ENCODE results near the gene NFX1. TPM values are rescaled to one million over a fixed set of nuclear protein-coding genes. Genes with fewer than 3 reads are reported as not detected.

NFX1 gene
- total and polyA plus RNA-seq, 2 donors (not counting 1 experiment from before 2014, with no cell fraction given) = 67.6 to 76.3 TPM

GRCh38 chr9:33408087-33408486 lies 117.8 kb downstream of the NFX1 start:
- Histone ChIP-seq H3K27me3 (replicated peaks in 1 of 4; ENCODE audit: control extremely low read depth in 1 of 4, control insufficient read depth in 3 of 4, insufficient read depth in 4 of 4, low read length in 3 of 4) (no peaks in the 10 kb centered on the region), H3K79me2 (ENCODE audit: control insufficient read depth, insufficient read depth, low read length) (no peaks in the 10 kb centered on the region), H3K4me3 (ENCODE audit: control extremely low read depth in 1 of 5, extremely low read depth in 1 of 5, insufficient read depth in 1 of 5, low read depth in 2 of 5, low read length in 4 of 5) (no peak overlapping the region), H3K27ac (ENCODE audit: low read length in 2 of 2) (no peak overlapping the region), H2AFZ (ENCODE audit: insufficient read depth, low read depth, low read length, poor library complexity, severe bottlenecking) (no peak overlapping the region), H3K36me3 (replicated peaks in 1 of 2; ENCODE audit: control extremely low read depth in 1 of 2, control insufficient read depth in 1 of 2, extremely low read depth in 1 of 2, insufficient read depth in 2 of 2, low read length in 1 of 2) (no peaks in the 10 kb centered on the region), H4K20me1 (ENCODE audit: control insufficient read depth, insufficient read depth, low read length, poor library complexity, severe bottlenecking) (no peaks in the 10 kb centered on the region), H3K9ac (ENCODE audit: low read length) (no peak overlapping the region), H3K4me2 (replicated peaks; ENCODE audit: low read depth, low read length, poor library complexity, severe bottlenecking) (no peak overlapping the region), H3K4me1 (ENCODE audit: control insufficient read depth in 2 of 2, insufficient read depth in 2 of 2, low read length in 2 of 2) (no peaks in the 10 kb centered on the region), H3K9me3 (ENCODE audit: control extremely low read depth in 1 of 3, control insufficient read depth in 2 of 3, insufficient read depth in 1 of 3, low read length in 2 of 3) (no peaks in the 10 kb centered on the region)
- intact Hi-C loops (cut with micrococcal nuclease) = loop anchor here (10.0 kb wide), 1 partner anchor 87 kb away; no protein-coding TSS in a partner anchor
- ChIA-PET POLR2A (no interaction called here), CTCF (no interaction called here)
- H3K27ac Mint-ChIP-seq = no peak overlapping the region
- TF ChIP-seq EZH2 (IDR thresholded peaks at IDR 0.05; ENCODE audit: borderline replicate concordance, insufficient read depth, low read depth, low read length, poor library complexity, severe bottlenecking) = no peak
- TF ChIP-seq, protein P1, sequence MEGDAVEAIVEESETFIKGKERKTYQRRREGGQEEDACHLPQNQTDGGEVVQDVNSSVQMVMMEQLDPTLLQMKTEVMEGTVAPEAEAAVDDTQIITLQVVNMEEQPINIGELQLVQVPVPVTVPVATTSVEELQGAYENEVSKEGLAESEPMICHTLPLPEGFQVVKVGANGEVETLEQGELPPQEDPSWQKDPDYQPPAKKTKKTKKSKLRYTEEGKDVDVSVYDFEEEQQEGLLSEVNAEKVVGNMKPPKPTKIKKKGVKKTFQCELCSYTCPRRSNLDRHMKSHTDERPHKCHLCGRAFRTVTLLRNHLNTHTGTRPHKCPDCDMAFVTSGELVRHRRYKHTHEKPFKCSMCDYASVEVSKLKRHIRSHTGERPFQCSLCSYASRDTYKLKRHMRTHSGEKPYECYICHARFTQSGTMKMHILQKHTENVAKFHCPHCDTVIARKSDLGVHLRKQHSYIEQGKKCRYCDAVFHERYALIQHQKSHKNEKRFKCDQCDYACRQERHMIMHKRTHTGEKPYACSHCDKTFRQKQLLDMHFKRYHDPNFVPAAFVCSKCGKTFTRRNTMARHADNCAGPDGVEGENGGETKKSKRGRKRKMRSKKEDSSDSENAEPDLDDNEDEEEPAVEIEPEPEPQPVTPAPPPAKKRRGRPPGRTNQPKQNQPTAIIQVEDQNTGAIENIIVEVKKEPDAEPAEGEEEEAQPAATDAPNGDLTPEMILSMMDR (IDR thresholded peaks at IDR 0.05) = no peak
- H3K27me3 Mint-ChIP-seq = peaks cover 3% of the 10 kb centered on the region
- ATAC-seq (ENCODE audit: low read depth) (no peak), DNase-seq (no peak)
- H3K4me3 Mint-ChIP-seq = no peak overlapping the region
- 72% methylated on average over 4 of the region's 5 CpGs for WGBS (ENCODE audit: insufficient coverage)
- H3K4me1 Mint-ChIP-seq = no peaks in the 10 kb centered on the region
- no peaks in the 10 kb centered on the region for H3K9me3 Mint-ChIP-seq (ENCODE audit: insufficient read depth)

- H2AFZ ChIP-seq (ENCODE audit: insufficient read depth, low read depth, low read length, poor library complexity, severe bottlenecking) = no peak overlapping the region
- no peaks in the 10 kb centered on the region for H4K20me1 ChIP-seq (ENCODE audit: control insufficient read depth, insufficient read depth, low read length, poor library complexity, severe bottlenecking)
- intact Hi-C loops (cut with micrococcal nuclease) = no loop called here
- 38% methylated on average over 3 of the region's 3 CpGs for WGBS (ENCODE audit: insufficient coverage)
- H3K4me3 ChIP-seq (ENCODE audit: control extremely low read depth in 1 of 5, extremely low read depth in 1 of 5, insufficient read depth in 1 of 5, low read depth in 2 of 5, low read length in 4 of 5) = no peak overlapping the region
- no peaks in the 10 kb centered on the region for H3K4me1 Mint-ChIP-seq
- H3K9ac ChIP-seq (ENCODE audit: low read length) = no peak overlapping the region
- no peaks in the 10 kb centered on the region for H3K4me1 ChIP-seq (ENCODE audit: control insufficient read depth in 2 of 2, insufficient read depth in 2 of 2, low read length in 2 of 2)
- CTCF ChIA-PET = interaction anchor here (3.5 to 3.8 kb wide), 2 partner anchors 40 to 127 kb away, joined by 11 to 21 read pairs; no protein-coding TSS in a partner anchor
- H3K27ac Mint-ChIP-seq = no peak overlapping the region
- H3K9me3 Mint-ChIP-seq (ENCODE audit: insufficient read depth) = no peaks in the 10 kb centered on the region
- peaks cover 15% of the 10 kb centered on the region for H3K27me3 Mint-ChIP-seq
- H3K4me2 ChIP-seq (replicated peaks; ENCODE audit: low read depth, low read length, poor library complexity, severe bottlenecking) = no peak overlapping the region
- no peaks in the 10 kb centered on the region for H3K27me3 ChIP-seq (replicated peaks in 1 of 4; ENCODE audit: control extremely low read depth in 1 of 4, control insufficient read depth in 3 of 4, insufficient read depth in 4 of 4, low read length in 3 of 4)
- ATAC-seq (ENCODE audit: low read depth) (no peak), DNase-seq (no peak)
- no peaks in the 10 kb centered on the region for H3K9me3 ChIP-seq (ENCODE audit: control extremely low read depth in 1 of 3, control insufficient read depth in 2 of 3, insufficient read depth in 1 of 3, low read length in 2 of 3)
- POLR2A ChIA-PET = no interaction called here
- no peaks in the 10 kb centered on the region for H3K79me2 ChIP-seq (ENCODE audit: control insufficient read depth, insufficient read depth, low read length)
- H3K36me3 ChIP-seq (replicated peaks in 1 of 2; ENCODE audit: control extremely low read depth in 1 of 2, control insufficient read depth in 1 of 2, extremely low read depth in 1 of 2, insufficient read depth in 2 of 2, low read length in 1 of 2) = no peaks in the 10 kb centered on the region
- H3K27ac ChIP-seq (ENCODE audit: low read length in 2 of 2) = no peak overlapping the region
- no peak overlapping the region for H3K4me3 Mint-ChIP-seq
- TF ChIP-seq, protein P1 (IDR thresholded peaks at IDR 0.05) = no peak
- TF ChIP-seq EZH2 (IDR thresholded peaks at IDR 0.05; ENCODE audit: borderline replicate concordance, insufficient read depth, low read depth, low read length, poor library complexity, severe bottlenecking) = no peak
These were observed 124.0 kb downstream of the NFX1 start for GRCh38 chr9:33414268-33414667.
